ENCODE measurements around the gene ATG4B. TPM values are rescaled to one million over a fixed set of nuclear protein-coding genes. Genes with fewer than 3 reads are reported as not detected.

The ATG4B gene
- total RNA-seq, 6 experiments from 2014 or later: 20.6 to 49.8 (median 39.3) TPM

GRCh38 chr2:241692448-241692847, 55.0 kb downstream of the ATG4B start:
- TF ChIP-seq CTCF (IDR thresholded peaks at IDR 0.05) (no peak), POLR2A (IDR thresholded peaks at IDR 0.05) (no peak)
- no peak for ATAC-seq
- Histone ChIP-seq H3K27ac (no peak overlapping the region), H3K4me3 (no peak overlapping the region), H3K36me3 (peaks cover 0 to 18% (median 0%) of the 10 kb centered on the region in 4 donors), H3K4me1 (peaks cover 0 to 11% (median 6%) of the 10 kb centered on the region in 4 donors), H3K27me3 (no peaks in the 10 kb centered on the region), H3K9me3 (no peaks in the 10 kb centered on the region)
- no peak for DNase-seq
- WGBS (ENCODE audit: insufficient coverage, low coverage, low lambda C conversion rate, missing lambda C conversion rate): 89% methylated on average over 3 of the region's 6 CpGs
- intact Hi-C loops (cut with DNase I): no loop called here

GRCh38 chr2:241695651-241696050, 58.2 kb downstream of the ATG4B start:
- Histone ChIP-seq H3K36me3 (peaks cover 0 to 8% (median 0%) of the 10 kb centered on the region in 4 donors), H3K9me3 (no peaks in the 10 kb centered on the region), H3K4me1 (no peaks in the 10 kb centered on the region), H3K27ac (no peak overlapping the region), H3K4me3 (no peak overlapping the region), H3K27me3 (no peaks in the 10 kb centered on the region)
- DNase-seq (no peak), ATAC-seq (no peak)
- 98% methylated on average over 3 of the region's 4 CpGs for whole genome bisulfite sequencing (ENCODE audit: insufficient coverage, low coverage, low lambda C conversion rate, missing lambda C conversion rate)
- TF ChIP-seq CTCF (IDR thresholded peaks at IDR 0.05): no peak
- no peak for TF ChIP-seq POLR2A (IDR thresholded peaks at IDR 0.05)
- intact Hi-C loops (cut with DNase I): no loop called here

- ATAC-seq: no peak
- intact Hi-C loops (cut with DNase I): no loop called here
- TF ChIP-seq CTCF (IDR thresholded peaks at IDR 0.05) (peak; percentile 36 to 57 (median 43)), POLR2A (IDR thresholded peaks at IDR 0.05) (no peak)
- 4% methylated on average over 15 of the region's 17 CpGs for WGBS (ENCODE audit: insufficient coverage, low coverage, low lambda C conversion rate, missing lambda C conversion rate)
- Histone ChIP-seq H3K9me3 (no peaks in the 10 kb centered on the region), H3K27me3 (no peaks in the 10 kb centered on the region), H3K36me3 (peaks cover 0 to 14% (median 0%) of the 10 kb centered on the region in 4 donors), H3K4me3 (peak overlapping the region; percentile 95 to 99 (median 96)), H3K27ac (peak overlapping the region in 2 of 3 donors; percentile 80 to 86), H3K4me1 (peaks cover 0 to 9% (median 0%) of the 10 kb centered on the region in 4 donors)
- no peak for DNase-seq
Observed at GRCh38 chr2:241701149-241701398, 63.6 kb downstream of the ATG4B start.

GRCh38 chr2:241701399-241702154, 64.1 kb downstream of the ATG4B start, which contains the start of gene ING5:
Gene ING5 (plus strand): TSS chr2:241702039. CDS start chr2:241702066, 27 bp downstream.
- DNase-seq (peak; percentile 98), ATAC-seq (peak; percentile 79 to 86 (median 82))
- peak; percentile 91 for TF ChIP-seq POLR2A (IDR thresholded peaks at IDR 0.05)
- no peak for TF ChIP-seq CTCF (IDR thresholded peaks at IDR 0.05)
- Histone ChIP-seq H3K36me3 (peaks cover 0 to 15% (median 0%) of the 10 kb centered on the region in 4 donors), H3K9me3 (no peaks in the 10 kb centered on the region), H3K4me1 (peaks cover 0 to 9% (median 0%) of the 10 kb centered on the region in 4 donors), H3K27me3 (no peaks in the 10 kb centered on the region), H3K4me3 (peak within 1 kb of the TSS; percentile 95 to 99 (median 96)), H3K27ac (peak within 1 kb of the TSS; percentile 79 to 86 (median 80))
- intact Hi-C loops (cut with DNase I): no loop called here
- 0% methylated on average over 1 of the region's 96 CpGs for WGBS (ENCODE audit: insufficient coverage, low coverage, low lambda C conversion rate, missing lambda C conversion rate)

Measured in right lobe of liver (tissue), 6 donors.